IPS-NIHi7 (cell line): Measurements from ENCODE around the gene LRRIQ4.

ENCODE experiments used
- DNase-seq: peaks from one replicate; pipeline ENCODE4 v3.0.0; 2012; ENCODE audit warnings: mixed read lengths; ENCODE audit errors: extremely low spot score

The LRRIQ4 gene

DNA sequence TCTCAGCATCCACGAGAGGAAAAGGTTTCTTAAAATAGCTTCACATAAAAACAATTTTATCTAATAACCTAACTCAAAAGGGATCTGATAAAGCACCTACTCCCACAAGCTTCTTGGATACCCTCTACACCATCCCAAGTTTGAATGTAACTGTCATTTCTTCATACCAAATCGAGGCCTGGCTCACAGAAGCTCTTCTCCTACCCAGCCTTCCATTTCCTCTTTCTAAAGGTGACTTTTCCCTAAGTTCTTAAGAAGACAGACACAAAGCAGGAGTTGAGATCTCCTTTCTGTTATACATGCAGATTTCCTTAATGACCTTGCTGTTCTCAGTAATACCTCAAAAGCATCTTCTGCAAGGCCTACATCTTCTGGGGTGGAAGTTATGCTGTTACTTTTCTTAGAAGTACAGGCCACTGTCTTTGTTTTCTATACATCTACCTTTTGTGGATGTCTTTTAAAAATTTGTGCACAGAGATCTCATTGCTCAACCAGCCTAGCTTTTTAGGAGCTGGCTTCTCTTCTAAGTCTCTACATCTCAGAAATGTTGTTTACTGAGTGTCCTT, 3.4 kb upstream of the LRRIQ4 start:
- no peak for DNase-seq

DNA sequence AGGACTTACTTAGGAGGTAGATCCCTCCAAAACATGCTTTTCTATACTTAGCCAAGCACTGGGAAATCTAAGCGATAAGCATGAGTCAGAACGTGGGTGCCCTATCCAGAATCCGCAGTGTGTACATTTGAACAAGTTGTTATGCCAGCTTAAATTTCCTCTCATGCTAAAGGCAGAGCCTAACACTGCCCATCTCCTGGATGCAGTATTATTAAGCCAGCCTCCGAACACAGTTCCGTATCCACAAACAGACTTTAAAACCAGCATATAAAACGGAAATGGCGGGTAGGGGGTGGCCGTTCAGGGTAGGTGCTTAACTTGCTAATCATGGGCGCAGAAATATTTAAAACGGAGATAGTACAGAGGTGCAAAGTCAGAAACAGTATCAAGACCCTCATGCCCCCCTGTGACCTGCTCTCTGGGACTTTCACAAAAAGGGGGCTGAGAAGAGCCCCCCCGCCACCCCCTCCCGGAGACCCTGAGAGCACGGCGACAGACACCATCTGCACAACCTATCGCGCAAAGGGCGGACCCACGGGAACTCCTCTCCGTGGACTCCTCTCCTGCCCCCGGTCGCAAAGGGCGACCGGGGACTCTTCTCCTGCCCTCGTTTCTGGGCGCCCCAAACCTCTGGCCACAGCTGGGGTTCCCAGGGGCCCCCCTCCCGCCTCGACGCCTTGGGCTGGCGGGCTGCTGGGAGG, 889 bp upstream of the LRRIQ4 start:
- peak; percentile 18 for DNase-seq

DNA sequence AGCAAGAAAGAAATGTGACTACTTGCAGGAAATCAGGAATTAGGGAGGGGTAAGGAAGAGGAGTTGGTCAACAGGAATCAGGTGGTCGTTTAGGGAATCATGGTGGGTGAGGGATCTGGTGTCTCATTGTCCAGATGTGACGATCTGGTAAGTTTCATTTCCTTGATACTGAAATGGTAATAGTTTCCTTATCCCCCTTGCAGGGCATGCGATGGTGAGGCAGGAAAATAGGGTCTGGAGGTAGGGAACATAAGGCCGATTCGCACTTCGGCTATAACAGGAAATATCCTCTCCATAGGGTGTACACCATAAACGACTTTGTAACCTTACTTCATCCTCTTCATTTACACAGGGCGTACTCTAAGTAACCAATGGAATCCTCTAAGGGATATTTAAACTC, 608 bp downstream of the LRRIQ4 start:
- DNase-seq: no peak

DNA sequence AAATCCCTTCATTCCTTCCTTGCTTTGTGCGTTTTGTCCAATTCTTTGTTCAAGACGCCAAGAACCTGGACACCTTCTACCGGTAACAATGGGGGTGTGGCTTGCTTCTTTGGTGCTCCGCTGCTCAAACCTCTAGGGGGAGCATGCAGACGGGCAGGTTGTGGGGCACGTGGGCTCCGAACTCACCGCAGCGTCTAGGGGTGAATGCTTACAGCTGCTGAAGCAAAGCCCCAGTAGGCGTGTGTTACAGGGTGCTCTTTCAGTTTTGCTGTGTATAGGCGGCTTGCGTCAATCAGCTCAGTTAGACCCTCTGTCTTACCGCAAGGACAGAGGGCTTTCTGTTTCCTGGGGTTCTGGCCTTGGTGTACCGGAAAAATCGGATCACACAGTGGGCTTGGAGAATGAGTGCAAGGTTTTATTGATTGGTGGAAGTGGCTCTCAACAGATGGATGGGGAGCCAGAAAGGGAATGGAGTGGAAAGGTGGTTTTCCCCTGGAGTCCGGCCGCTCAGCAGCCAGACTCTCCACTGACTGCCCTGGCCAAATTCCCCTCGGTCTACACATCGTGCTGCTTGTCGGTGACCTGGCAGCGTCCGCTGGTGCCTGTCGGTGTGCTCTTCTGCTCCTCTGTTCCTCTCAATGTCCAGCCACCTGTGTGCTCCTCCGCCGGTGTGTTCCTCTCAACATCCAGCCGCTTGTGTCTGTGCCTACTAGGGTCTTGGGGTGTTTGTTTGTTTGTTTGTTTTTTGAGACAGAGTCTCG, 1.3 kb downstream of the LRRIQ4 start:
- DNase-seq: peak; percentile 37

DNA sequence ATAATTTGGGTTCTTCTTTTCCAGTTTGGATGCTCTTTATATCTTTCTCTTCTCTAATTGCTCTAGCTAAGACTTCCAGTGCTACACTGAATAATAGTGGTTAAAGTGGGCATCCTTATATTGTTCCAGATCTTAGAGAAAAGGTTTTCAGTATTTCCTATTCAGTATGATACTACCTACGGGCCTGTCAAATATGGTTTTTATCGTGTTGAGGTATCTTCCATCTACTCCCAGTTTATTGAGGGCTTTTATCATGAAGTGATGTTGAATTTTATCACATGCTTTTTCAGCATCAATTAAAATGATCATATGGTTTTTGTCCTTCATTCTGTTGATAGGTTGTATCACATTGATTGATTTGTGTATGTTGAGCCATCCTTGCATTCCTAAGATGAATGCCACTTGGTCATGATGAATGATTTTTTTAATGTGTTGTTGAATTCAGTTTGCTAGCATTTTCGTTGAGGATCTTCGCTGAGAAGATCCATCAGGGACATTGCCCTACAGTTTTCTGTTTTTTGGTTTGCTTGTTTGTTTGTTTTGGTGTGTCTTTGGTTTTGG, 3.0 kb downstream of the LRRIQ4 start:
- DNase-seq: no peak

DNA sequence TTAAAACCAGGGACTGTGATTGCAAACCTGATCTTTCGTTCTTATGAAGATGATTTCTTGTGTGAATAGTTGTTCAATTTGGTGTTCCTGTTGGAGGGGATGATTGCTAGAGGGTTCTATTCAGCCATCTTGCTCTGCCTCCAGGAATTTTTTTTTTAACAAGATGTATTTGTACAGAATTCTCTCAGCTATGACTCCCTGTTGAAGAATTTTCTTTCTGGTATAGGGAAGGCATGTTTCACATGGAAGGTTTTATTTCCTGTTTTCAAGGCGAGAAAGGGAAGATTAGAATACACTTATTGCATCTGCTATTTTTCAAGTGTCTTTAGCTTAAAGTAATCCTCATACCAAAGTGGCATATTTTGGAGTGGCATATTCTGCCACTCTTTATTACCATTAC, 5.6 kb downstream of the LRRIQ4 start:
- DNase-seq: no peak

DNA sequence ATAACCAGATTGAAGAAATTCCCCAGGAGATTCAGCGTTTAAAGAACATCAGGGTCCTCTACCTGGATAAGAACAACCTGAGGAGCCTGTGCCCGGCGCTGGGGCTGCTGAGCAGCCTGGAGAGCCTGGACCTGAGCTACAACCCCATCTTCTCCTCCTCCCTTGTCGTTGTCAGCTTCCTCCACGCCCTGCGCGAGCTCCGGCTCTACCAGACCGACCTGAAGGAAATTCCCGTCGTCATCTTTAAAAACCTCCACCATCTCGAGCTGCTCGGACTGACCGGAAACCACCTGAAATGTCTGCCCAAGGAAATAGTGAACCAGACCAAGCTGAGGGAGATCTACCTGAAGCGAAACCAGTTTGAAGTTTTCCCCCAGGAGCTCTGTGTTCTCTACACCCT, 9.4 kb downstream of the LRRIQ4 start:
- DNase-seq: no peak

DNA sequence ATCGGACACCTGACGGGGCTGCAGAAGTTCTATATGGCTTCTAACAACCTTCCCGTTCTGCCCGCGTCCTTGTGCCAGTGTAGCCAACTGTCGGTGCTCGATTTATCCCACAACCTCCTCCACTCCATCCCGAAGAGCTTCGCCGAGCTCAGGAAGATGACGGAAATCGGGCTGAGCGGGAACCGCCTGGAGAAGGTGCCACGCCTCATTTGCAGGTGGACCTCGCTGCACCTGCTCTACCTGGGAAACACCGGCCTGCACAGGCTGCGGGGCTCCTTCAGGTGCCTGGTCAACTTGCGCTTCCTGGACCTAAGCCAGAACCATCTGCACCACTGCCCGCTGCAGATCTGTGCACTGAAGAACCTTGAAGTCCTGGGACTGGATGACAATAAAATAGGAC, 9.9 kb downstream of the LRRIQ4 start:
- no peak for DNase-seq

DNA sequence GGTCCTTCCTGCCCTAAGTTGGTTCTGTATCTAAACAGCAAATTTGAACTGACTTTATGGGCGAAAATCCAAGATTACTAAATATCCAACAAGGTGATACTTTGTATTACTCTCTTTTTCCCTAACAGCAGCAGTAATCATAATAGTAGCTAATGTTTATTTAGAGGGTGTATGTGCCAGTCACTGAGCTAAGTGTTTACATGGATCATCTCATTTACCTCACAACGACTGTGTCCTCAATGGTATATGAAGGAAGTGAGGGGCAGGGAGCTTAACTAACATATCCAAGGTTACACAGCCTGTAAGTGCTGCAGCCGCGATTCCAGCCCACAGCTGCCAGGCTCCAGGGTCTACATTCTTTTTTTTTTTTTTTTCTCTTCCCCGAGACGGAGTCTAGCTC, 10.3 kb downstream of the LRRIQ4 start:
- DNase-seq: no peak

DNA sequence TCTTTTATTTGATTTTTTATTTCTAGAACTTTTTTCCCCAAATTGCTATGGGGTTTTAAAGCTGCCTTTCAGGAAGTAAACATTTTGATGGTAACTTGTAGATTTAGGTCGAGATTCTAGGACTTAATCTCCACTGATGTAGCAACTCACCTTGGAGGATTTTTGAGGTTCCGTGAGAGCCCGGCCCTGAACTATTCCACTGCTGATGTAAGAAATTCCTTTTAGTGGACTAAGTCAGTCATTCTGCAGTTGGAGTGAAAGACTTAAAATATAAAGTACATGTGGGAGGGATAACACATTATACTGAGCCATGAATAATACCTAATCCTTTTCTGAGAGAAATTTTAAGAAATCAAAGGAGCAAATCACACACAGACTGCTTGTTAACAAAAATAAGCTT, 12.6 kb downstream of the LRRIQ4 start:
- no peak for DNase-seq

DNA sequence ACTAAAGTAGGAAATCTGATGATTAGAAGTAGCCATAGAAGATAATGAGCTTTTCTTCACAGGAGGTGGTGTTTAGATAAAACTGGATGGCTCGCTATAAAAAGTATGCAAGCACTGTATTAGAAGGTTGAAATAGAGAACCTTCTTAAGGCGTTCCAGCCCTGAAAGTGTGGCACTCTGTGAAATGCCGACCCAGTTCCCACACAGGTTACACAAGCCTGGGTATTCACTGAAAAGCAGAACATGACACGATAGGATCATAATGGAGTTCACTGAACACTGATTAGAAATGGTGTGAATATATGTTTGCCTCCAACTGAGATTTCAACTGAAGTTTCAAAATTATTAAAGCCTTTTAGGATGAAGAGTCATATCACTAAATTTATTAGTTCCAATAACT, 15.0 kb downstream of the LRRIQ4 start:
- DNase-seq: no peak

DNA sequence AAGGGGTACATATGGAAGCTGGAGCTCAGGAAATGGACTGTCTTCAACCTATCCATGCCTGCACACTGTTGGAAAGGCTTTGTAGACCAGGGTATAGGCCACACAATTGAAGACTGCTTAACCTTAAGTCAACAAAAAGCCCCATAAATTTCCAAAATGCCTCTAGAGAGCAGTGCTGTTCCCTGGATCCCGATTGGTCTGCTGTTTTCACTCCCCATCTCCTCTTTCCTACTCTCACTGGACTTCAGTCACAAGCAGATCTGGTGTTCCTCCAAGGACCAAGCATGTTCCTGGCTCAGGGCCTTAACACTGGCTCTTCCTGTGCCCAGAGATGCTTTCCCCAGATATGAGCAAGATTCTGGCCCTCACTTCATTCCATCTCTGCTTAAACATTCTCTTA, 22.9 kb downstream of the LRRIQ4 start:
- DNase-seq: no peak

DNA sequence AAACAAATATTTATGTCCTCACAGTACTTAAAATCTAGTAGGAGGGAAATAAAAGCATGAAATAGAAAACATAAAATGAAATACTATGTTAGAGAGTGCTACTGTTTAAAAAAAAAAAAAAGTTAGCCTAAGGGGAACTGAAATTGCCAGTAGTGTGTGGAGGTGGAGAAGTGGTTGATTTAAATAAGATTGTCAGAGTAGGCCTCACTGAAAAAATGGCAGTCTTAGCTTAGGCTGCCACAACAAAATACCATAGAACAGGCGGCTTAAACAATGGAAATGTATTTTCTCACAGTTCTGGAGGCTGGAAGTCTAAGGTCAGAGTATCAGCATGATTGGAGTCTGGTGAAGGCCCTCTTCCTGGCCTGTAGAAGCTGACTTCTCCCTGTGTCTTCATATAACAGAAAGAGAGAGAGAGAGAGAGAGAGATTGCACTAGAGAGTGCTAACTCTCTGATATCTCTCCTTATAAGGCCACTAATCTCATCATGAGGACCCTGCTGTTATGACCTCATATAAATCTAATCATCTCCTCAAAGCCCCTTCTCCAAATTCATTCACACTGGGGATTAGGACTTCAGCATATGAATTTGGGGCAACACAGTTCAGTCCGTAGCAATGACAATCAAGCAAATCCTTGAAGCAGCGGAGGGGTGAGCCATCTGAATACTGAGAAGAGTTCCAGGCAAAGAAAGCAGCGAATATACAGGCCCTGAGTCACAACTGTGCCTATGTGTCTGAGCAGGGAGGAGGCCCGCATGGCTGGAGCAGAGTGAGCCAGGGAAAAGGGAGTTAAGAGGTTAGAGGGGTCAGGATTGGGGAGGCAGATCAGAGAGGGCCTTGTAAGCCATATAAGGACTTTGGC, 23.6 kb downstream of the LRRIQ4 start:
- DNase-seq: no peak

DNA sequence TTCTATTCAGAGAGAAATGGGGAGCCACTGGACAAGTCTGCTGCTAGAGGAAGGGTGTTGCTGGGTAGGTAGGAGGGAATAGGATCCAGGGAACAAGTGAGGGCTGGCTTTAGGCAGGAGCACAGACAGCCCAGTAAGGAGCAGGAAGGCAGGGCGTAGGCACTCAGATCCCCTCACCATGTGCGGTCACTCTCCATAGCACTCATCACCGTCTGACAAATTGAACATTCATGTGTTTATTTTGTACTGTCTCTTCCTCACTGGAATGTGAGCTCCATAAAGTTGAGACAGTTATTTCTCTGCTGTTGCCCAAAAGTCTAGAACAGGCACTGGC, 24.2 kb downstream of the LRRIQ4 start:
- DNase-seq: no peak

DNA sequence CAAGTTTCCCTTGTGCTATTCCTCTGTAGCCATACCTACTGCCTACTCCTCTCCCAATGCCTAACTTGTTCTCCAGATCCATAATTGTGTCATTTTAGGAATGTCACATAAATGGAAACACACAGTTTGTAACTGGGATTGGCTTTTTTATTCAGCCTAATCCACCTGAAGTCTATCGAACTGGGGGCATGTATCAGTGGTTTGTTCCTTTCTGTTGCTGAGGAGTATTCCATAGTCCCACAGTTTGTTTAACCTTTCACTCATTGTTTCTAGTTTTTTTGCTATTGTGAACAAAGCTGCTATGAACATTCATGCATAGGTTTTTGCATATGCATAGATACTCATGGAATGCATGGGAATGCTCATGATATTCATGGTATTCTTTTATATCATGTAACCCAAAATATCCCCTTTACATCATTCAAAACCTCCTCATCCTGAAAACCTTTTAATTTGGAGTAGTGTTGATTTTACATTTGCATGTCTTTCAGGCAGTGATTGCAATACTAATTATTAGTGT, 25.9 kb downstream of the LRRIQ4 start:
- no peak for DNase-seq

DNA sequence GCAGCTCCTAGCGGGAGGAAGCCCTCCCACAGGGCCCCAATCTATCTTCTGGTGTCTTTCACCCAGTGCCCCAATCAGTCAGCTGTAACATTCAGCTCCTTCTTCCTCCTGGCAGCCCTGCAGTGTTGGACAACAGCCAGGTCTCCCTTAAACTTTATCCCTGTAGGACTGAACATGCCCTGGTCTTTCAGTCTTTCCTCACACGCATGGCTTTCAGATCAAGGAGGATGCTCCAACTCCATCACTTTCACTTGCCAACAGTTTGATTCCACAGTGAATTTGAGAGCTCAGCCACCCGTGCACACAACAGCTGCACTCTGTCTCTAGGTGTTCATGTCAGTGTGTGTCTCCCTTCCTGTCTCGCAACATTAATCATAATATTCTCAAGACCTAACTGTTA, 28.5 kb downstream of the LRRIQ4 start:
- no peak for DNase-seq

DNA sequence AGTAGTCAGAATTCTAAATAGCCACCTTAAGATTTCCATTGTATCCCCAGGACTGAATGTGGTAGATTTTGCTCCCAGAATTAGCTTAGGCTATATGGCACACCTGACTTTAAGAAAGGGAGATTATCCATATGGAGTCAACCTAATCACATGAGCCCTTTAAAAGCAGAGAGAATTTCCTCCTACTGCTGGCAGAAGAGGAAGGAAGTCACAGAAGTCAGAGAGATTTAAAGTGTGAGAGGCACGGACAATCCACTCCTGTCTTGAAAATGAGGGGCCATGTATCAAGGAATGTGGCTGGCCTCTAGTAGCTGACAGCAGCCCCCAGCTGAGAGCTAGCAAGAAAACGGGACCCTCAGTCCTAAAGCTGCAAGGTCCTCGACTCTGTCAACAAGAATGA, 30.3 kb downstream of the LRRIQ4 start:
- no peak for DNase-seq

DNA sequence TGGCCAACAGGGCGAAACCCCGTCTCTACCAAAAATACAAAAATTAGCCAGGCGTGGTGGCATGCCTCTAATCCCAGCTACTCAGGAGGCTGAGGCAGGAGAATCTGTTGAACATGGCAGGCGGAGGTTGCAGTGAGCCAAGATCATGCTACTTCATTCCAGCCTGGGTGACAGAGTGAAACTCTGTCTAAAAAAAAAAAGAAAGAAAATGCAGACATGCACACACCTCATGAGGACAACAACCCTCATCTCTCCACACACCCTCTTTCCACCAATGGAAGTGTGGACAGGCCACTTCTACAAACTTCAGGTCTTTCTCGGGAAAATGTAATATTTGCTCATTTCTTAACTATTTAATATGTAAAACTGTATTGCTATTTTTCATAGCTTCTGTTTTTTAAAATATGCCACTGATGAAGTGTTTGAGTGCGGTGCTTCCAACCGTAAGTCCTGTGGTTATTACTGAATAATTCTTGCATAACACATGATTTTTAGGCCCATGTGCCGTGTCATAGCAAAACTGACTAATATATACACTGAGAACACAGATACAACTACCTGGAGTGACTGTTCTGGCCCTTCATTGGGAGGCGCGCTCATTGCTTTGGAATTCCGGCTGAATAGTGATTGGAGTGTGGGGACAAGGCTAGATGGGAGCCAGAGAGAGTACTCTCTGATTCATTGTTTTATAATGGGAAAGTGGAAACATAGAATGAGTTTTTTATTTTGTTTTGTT, 34.0 kb downstream of the LRRIQ4 start:
- no peak for DNase-seq

DNA sequence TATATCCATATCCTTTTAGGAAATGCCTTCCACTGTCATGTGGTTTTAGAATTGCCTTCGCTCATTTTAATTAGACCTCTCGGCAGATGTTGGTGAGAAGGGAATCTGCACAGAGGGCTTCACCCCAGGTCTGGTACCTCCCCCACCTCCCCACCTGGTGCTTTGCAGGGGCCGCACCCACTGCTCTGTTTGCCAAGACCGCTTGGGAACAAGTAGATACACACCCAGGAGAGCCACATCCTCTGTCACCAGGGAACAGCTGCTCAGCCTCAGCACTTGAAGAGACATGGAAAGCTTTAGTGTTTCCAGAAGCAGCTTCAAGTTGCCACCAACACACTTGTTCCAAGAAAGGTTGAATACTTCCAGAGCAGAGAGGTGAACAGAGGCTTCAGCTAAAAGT, 35.2 kb downstream of the LRRIQ4 start:
- DNase-seq: no peak

DNA sequence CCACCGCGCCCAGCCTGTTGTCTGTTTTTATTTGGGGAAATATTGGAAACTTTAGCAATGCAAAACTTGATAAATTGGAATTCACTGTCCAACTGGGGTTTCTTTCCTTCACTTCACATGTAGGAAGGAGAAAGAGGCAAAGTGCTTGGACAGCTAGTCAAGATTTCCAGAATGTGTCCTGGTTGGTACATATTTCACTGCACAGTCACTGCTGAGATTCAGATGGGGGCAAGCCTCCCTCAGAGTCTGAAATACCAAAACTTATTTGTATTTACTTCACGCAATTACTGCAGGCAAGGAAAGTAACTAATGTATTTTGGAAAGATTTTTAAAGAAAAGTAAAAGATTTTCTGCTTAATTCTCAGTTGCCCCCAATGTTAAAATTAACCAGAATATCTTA, 36.1 kb downstream of the LRRIQ4 start:
- no peak for DNase-seq

DNA sequence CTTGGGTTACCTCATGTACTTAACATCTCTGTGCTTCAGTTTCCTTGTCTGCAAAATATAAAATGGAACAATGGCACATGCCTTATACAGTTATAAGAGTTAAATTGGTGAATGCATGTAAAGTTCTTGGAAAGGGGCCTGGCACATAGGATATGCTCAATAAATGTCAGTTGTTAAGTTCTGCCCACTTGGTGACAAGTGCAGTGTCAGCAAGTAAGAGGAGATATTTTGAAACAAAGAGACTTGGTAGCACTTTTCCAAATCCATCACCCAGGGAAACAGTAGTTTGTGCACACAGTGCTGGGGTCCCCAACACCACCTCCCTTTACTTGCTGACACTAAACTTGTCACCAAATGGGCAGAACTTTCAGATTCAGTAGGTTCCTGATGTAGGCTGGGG, 37.9 kb downstream of the LRRIQ4 start:
- DNase-seq: no peak
